Measurements from ENCODE around the gene VAPA. TPM values are rescaled to one million over a fixed set of nuclear protein-coding genes. Genes with fewer than 3 reads are reported as not detected.

VAPA gene
- total RNA-seq, 1 donor from 2014 or later: 210 TPM

DNA sequence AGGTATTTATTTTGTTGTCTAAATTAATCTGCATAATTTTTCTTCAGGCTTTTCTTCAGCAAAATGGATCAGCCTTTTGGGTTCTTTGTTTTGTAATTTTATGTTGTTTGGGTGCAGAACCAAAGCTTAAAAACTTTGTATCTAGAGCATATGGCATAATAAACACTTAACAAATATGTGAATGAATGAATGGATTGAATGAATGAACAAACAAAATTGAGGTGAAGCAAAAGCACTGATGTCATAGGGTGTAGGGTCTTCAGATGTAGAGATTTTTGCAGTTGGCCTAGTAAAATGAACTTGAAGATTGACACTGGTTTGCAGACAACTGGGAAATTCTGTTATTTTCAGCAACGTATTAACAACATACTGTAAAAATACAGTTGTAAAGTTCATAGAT, 17.3 kb downstream of the VAPA start:
- H3K36me3 ChIP-seq: peaks cover 0 to 20% of the 10 kb centered on the region in 2 donors
- H3K4me3 ChIP-seq: no peak overlapping the region
- no peaks in the 10 kb centered on the region for H3K27me3 ChIP-seq
- no peak overlapping the region for H3K27ac ChIP-seq
- H3K4me1 ChIP-seq: peaks cover 64% of the 10 kb centered on the region
- intact Hi-C loops (cut with DNase I): no loop called here
- DNase-seq (ENCODE audit: extremely low spot score in 2 of 2): no peak
- no peaks in the 10 kb centered on the region for H3K9me3 ChIP-seq
- TF ChIP-seq, protein P1, sequence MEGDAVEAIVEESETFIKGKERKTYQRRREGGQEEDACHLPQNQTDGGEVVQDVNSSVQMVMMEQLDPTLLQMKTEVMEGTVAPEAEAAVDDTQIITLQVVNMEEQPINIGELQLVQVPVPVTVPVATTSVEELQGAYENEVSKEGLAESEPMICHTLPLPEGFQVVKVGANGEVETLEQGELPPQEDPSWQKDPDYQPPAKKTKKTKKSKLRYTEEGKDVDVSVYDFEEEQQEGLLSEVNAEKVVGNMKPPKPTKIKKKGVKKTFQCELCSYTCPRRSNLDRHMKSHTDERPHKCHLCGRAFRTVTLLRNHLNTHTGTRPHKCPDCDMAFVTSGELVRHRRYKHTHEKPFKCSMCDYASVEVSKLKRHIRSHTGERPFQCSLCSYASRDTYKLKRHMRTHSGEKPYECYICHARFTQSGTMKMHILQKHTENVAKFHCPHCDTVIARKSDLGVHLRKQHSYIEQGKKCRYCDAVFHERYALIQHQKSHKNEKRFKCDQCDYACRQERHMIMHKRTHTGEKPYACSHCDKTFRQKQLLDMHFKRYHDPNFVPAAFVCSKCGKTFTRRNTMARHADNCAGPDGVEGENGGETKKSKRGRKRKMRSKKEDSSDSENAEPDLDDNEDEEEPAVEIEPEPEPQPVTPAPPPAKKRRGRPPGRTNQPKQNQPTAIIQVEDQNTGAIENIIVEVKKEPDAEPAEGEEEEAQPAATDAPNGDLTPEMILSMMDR (IDR thresholded peaks at IDR 0.05): no peak
- no peak for TF ChIP-seq POLR2AphosphoS5 (IDR thresholded peaks at IDR 0.05; ENCODE audit: insufficient read depth in 1 of 2, low read depth in 1 of 2)

DNA sequence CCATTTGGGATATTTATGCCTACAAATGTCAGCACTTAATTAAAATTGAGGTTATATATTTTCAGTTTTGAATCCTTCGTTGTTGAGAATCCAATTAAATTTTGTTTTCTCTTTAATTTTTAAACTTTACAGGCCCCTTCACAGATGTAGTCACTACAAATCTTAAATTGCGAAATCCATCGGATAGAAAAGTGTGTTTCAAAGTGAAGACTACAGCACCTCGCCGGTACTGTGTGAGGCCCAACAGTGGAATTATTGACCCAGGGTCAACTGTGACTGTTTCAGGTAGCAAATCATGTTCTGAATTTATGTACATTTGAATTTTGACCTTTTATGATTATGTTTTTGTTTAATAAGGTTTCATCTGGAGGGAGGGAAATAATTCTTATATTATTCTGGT, 17.9 kb downstream of the VAPA start:
- H3K4me3 ChIP-seq: no peak overlapping the region
- TF ChIP-seq POLR2A (IDR thresholded peaks at IDR 0.05) (no peak), POLR2AphosphoS5 (IDR thresholded peaks at IDR 0.05; ENCODE audit: insufficient read depth in 1 of 2, low read depth in 1 of 2) (no peak)
- TF ChIP-seq, protein P1 (IDR thresholded peaks at IDR 0.05): no peak
- H3K27me3 ChIP-seq: no peaks in the 10 kb centered on the region
- no peak overlapping the region for H3K27ac ChIP-seq
- no peaks in the 10 kb centered on the region for H3K9me3 ChIP-seq
- DNase-seq (ENCODE audit: extremely low spot score in 2 of 2): no peak
- H3K4me1 ChIP-seq: peaks cover 58% of the 10 kb centered on the region
- H3K36me3 ChIP-seq: peaks cover 0 to 20% of the 10 kb centered on the region in 2 donors
- intact Hi-C loops (cut with DNase I): no loop called here

GRCh38 chr18:9933865-9934264, 20.0 kb downstream of the VAPA start:
- no peak overlapping the region for H3K4me3 ChIP-seq
- TF ChIP-seq POLR2AphosphoS5 (IDR thresholded peaks at IDR 0.05; ENCODE audit: insufficient read depth in 1 of 2, low read depth in 1 of 2): no peak
- TF ChIP-seq, protein P1 (IDR thresholded peaks at IDR 0.05): no peak
- peaks cover 36% of the 10 kb centered on the region for H3K4me1 ChIP-seq
- H3K36me3 ChIP-seq: peaks cover 0 to 33% of the 10 kb centered on the region in 2 donors
- intact Hi-C loops (cut with DNase I): no loop called here
- no peaks in the 10 kb centered on the region for H3K9me3 ChIP-seq
- no peak for DNase-seq (ENCODE audit: extremely low spot score in 2 of 2)
- no peaks in the 10 kb centered on the region for H3K27me3 ChIP-seq
- no peak overlapping the region for H3K27ac ChIP-seq

GRCh38 chr18:9934274-9934673, 20.5 kb downstream of the VAPA start:
- peaks cover 0 to 33% of the 10 kb centered on the region in 2 donors for H3K36me3 ChIP-seq
- H3K9me3 ChIP-seq: no peaks in the 10 kb centered on the region
- peaks cover 32% of the 10 kb centered on the region for H3K4me1 ChIP-seq
- no peak overlapping the region for H3K4me3 ChIP-seq
- no peak for DNase-seq (ENCODE audit: extremely low spot score in 2 of 2)
- H3K27ac ChIP-seq: no peak overlapping the region
- TF ChIP-seq POLR2AphosphoS5 (IDR thresholded peaks at IDR 0.05; ENCODE audit: insufficient read depth in 1 of 2, low read depth in 1 of 2) (no peak), POLR2A (IDR thresholded peaks at IDR 0.05) (no peak)
- TF ChIP-seq, protein P1 (IDR thresholded peaks at IDR 0.05): no peak
- intact Hi-C loops (cut with DNase I): no loop called here
- H3K27me3 ChIP-seq: no peaks in the 10 kb centered on the region

DNA sequence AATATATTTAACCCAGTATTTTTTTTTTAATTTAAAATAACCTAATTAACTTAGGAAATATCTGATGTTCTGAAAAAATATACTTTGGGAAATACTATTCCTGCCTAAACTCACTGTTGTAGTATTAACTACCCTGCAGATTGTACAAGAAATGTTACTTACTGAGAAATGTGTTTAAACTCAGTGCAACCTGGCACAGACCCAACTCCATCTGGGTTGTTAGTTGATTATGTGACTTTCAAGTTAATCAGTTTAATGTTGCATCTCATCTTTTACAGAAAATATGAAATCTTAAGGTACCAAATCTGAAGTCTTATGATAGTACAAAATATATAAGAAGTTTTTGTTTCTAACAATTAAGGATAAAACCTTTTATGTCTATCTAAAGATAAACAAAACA, 27.3 kb downstream of the VAPA start:
- Histone ChIP-seq H3K36me3 (peaks cover 0 to 22% of the 10 kb centered on the region in 2 donors), H3K4me3 (no peak overlapping the region), H3K27me3 (no peaks in the 10 kb centered on the region), H3K27ac (no peak overlapping the region), H3K4me1 (no peaks in the 10 kb centered on the region), H3K9me3 (no peaks in the 10 kb centered on the region)
- intact Hi-C loops (cut with DNase I): no loop called here
- TF ChIP-seq POLR2AphosphoS5 (IDR thresholded peaks at IDR 0.05; ENCODE audit: insufficient read depth in 1 of 2, low read depth in 1 of 2) (no peak), POLR2A (IDR thresholded peaks at IDR 0.05) (no peak)
- TF ChIP-seq, protein P1 (IDR thresholded peaks at IDR 0.05): no peak
- DNase-seq (ENCODE audit: extremely low spot score in 2 of 2): no peak

Data from vagina (tissue), 2 donors.